Liver (tissue), 3 donors: ENCODE measurements around the gene GFPT2.

ENCODE experiments used
- JUND ChIP-seq, 2 donors: IDR thresholded peaks; 2 replicates each; pipeline ENCODE4 v1.6.1; 2016; ENCODE audit warnings: antibody characterized with exemption in 2 of 2
- YY1 ChIP-seq: IDR thresholded peaks from 2 replicates; pipeline ENCODE4 v1.6.1; 2016; ENCODE audit warnings: antibody characterized with exemption, mild to moderate bottlenecking
- TF ChIP-seq, protein P1 (sequence below): IDR thresholded peaks from 2 replicates; pipeline ENCODE4 v1.6.1; 2016; ENCODE audit warnings: antibody characterized with exemption
- TF ChIP-seq, protein P2 (sequence below): fragments of 150-350 bp; IDR thresholded peaks from 2 replicates; pipeline ENCODE4 v1.5.1; 2017; ENCODE audit warnings: improper control_type of control experiment, low read depth, low read length; ENCODE audit not compliant: missing input control
- donor health status: healthy.
- donor health status: healthy.

DNA sequence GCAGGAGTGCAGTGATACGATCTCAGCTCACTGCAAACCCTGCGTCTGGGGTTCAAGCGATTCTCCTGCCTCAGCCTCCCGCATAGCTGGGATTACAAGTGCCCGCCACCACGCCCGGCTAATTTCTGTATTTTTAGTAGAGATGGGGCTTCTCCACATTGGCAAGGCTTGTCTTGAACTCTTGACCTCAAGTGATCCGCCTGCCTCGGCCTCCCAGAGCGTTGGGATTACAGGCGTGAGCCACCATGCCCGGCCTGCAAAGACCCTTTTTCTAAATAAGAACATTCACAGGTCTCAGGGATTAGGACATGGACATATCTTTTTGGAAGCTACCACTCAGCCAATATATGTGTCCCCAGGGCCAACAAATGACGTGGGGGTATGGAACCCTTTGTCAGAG lies 49.6 kb upstream of the GFPT2 start:
- TF ChIP-seq YY1 (no peak), JUND (IDR thresholded peaks at IDR 0.05) (no peak)
- TF ChIP-seq, protein P1, sequence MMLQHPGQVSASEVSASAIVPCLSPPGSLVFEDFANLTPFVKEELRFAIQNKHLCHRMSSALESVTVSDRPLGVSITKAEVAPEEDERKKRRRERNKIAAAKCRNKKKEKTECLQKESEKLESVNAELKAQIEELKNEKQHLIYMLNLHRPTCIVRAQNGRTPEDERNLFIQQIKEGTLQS: no peak
- TF ChIP-seq, protein P2, sequence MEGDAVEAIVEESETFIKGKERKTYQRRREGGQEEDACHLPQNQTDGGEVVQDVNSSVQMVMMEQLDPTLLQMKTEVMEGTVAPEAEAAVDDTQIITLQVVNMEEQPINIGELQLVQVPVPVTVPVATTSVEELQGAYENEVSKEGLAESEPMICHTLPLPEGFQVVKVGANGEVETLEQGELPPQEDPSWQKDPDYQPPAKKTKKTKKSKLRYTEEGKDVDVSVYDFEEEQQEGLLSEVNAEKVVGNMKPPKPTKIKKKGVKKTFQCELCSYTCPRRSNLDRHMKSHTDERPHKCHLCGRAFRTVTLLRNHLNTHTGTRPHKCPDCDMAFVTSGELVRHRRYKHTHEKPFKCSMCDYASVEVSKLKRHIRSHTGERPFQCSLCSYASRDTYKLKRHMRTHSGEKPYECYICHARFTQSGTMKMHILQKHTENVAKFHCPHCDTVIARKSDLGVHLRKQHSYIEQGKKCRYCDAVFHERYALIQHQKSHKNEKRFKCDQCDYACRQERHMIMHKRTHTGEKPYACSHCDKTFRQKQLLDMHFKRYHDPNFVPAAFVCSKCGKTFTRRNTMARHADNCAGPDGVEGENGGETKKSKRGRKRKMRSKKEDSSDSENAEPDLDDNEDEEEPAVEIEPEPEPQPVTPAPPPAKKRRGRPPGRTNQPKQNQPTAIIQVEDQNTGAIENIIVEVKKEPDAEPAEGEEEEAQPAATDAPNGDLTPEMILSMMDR: no peak
